ENCODE results near the gene NR3C1. TPM values are rescaled to one million over a fixed set of nuclear protein-coding genes. Genes with fewer than 3 reads are reported as not detected.

NR3C1 gene
- total RNA-seq, 4 donors from 2014 or later, result 79.2 to 92.3 (median 89.3) TPM

- TF ChIP-seq EP300 (IDR thresholded peaks at IDR 0.05) (no peak), POLR2A (IDR thresholded peaks at IDR 0.05; ENCODE audit: low read depth) (no peak), POLR2AphosphoS5 (IDR thresholded peaks at IDR 0.05) (no peak), CTCF (IDR thresholded peaks at IDR 0.05) (no peak)
- Histone ChIP-seq H3K27ac (replicated peaks in 1 of 4) (no peak overlapping the region), H3K4me3 (no peak overlapping the region), H3K27me3 (no peaks in the 10 kb centered on the region), H3K9me3 (no peaks in the 10 kb centered on the region), H3K4me1 (peaks cover 0 to 8% (median 3%) of the 10 kb centered on the region in 4 donors), H3K36me3 (no peaks in the 10 kb centered on the region)
- no peak for DNase-seq (ENCODE audit: extremely low spot score)
- WGBS, result 69% methylated on average over 4 of the region's 4 CpGs
- intact Hi-C loops (cut with DNase I), result no loop called here
Observed at GRCh38 chr5:143413958-143414669, 10.6 kb upstream of the NR3C1 start.

DNA sequence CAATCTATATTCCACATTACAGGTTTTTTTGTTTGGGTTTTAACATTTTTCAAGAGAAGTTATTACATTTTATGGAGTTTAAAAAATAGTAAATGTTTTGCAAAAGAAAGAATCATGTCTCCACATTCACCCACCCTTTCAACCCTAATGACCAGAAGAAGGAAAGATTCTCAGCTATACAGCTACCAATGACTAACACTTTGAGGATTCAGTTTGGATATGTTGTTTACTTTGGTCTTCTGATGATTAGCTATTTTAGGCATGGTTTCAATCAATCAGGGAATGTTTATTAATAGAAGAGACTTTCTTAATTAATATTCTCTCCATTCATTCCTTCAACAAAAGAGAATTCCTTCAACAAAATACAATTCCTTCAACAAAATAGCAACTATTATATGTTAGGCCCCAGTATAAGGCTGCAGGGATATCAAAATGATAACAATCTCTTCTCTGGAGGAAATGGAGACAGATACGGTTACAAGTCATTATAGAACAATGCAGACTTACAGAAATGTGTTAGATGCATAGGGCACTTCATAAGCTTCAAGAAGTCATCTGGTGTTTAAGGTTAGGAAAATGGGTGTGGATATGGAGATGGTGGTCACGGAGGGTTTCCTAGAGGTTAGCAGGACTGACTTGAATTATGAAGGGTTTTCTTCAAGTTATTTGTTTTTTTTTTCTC is 9.3 kb upstream of the NR3C1 start:
- H3K27me3 ChIP-seq, result no peaks in the 10 kb centered on the region
- H3K4me3 ChIP-seq, result no peak overlapping the region
- no peak for DNase-seq (ENCODE audit: extremely low spot score)
- TF ChIP-seq EP300 (IDR thresholded peaks at IDR 0.05) (no peak), POLR2A (IDR thresholded peaks at IDR 0.05; ENCODE audit: low read depth) (no peak), POLR2AphosphoS5 (IDR thresholded peaks at IDR 0.05) (no peak), CTCF (IDR thresholded peaks at IDR 0.05) (no peak)
- no peaks in the 10 kb centered on the region for H3K9me3 ChIP-seq
- 87% methylated on average over 2 of the region's 2 CpGs for WGBS
- H3K36me3 ChIP-seq, result no peaks in the 10 kb centered on the region
- intact Hi-C loops (cut with DNase I), result no loop called here
- H3K27ac ChIP-seq (replicated peaks in 1 of 4), result no peak overlapping the region
- peaks cover 0 to 5% (median 2%) of the 10 kb centered on the region in 4 donors for H3K4me1 ChIP-seq

GRCh38 chr5:143409926-143410325 is 6.4 kb upstream of the NR3C1 start:
- peaks cover 0 to 7% (median 3%) of the 10 kb centered on the region in 4 donors for H3K4me1 ChIP-seq
- H3K9me3 ChIP-seq, result no peaks in the 10 kb centered on the region
- no peak for DNase-seq (ENCODE audit: extremely low spot score)
- no peak overlapping the region for H3K4me3 ChIP-seq
- TF ChIP-seq POLR2A (IDR thresholded peaks at IDR 0.05; ENCODE audit: low read depth), result no peak
- intact Hi-C loops (cut with DNase I), result no loop called here
- no peaks in the 10 kb centered on the region for H3K36me3 ChIP-seq
- H3K27me3 ChIP-seq, result no peaks in the 10 kb centered on the region
- 83% methylated on average over 2 of the region's 2 CpGs for WGBS
- no peak overlapping the region for H3K27ac ChIP-seq (replicated peaks in 1 of 4)

DNA sequence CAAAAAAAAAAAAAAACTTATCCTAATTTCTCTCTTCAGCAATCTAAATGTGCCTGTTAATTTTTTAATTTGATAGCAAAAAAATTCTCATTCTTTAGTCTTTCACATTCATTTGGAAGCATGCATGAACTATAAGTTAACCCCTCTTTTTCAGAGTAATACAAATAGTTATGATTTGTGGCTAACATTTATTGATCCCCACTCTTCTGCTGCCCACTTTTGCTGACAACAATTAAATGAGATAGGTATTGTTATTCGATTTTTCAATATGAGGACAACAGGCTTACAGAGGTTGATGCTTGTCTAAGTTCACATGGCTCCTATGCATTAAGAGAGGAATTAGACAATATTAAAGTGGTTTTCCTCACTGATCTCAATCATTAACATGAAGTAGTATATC is 2.9 kb upstream of the NR3C1 start:
- no peak overlapping the region for H3K4me3 ChIP-seq
- TF ChIP-seq POLR2AphosphoS5 (IDR thresholded peaks at IDR 0.05), result no peak
- TF ChIP-seq EP300 (IDR thresholded peaks at IDR 0.05), result no peak
- no peak for TF ChIP-seq POLR2A (IDR thresholded peaks at IDR 0.05; ENCODE audit: low read depth)
- no peak for TF ChIP-seq CTCF (IDR thresholded peaks at IDR 0.05)
- H3K9me3 ChIP-seq, result no peaks in the 10 kb centered on the region
- H3K4me1 ChIP-seq, result peaks cover 0 to 4% (median 2%) of the 10 kb centered on the region in 4 donors
- WGBS, result 96% methylated on average over 1 of the region's 1 CpG
- no peaks in the 10 kb centered on the region for H3K27me3 ChIP-seq
- no peak overlapping the region for H3K27ac ChIP-seq (replicated peaks in 1 of 4)
- H3K36me3 ChIP-seq, result no peaks in the 10 kb centered on the region
- no peak for DNase-seq (ENCODE audit: extremely low spot score)
- intact Hi-C loops (cut with DNase I), result no loop called here

- peaks cover 0 to 9% (median 4%) of the 10 kb centered on the region in 4 donors for H3K4me1 ChIP-seq
- intact Hi-C loops (cut with DNase I), result loop anchor here (2.0 kb wide), 1 partner anchor 419 kb away; no protein-coding TSS in a partner anchor
- 79% methylated on average over 3 of the region's 3 CpGs for WGBS
- H3K36me3 ChIP-seq, result no peaks in the 10 kb centered on the region
- H3K27ac ChIP-seq (replicated peaks in 1 of 4), result peak overlapping the region; percentile 94 to 99 (median 98)
- no peak for TF ChIP-seq POLR2AphosphoS5 (IDR thresholded peaks at IDR 0.05)
- TF ChIP-seq CTCF (IDR thresholded peaks at IDR 0.05), result no peak
- TF ChIP-seq POLR2A (IDR thresholded peaks at IDR 0.05; ENCODE audit: low read depth), result no peak
- no peak for TF ChIP-seq EP300 (IDR thresholded peaks at IDR 0.05)
- no peak for DNase-seq (ENCODE audit: extremely low spot score)
- peak overlapping the region; percentile 82 to 92 (median 88) for H3K4me3 ChIP-seq
- H3K27me3 ChIP-seq, result no peaks in the 10 kb centered on the region
- no peaks in the 10 kb centered on the region for H3K9me3 ChIP-seq
Observed at GRCh38 chr5:143405849-143406098, 2.3 kb upstream of the NR3C1 start.
